Measurements from ENCODE around the gene DOCK7.
"Not testable (repeated sequence)": the region's sequence is repeated elsewhere in the genome, so short reads cannot be mapped to it uniquely, and the experiment has no call there.

DOCK7 gene

GRCh38 chr1:62528015-62528414 is 160.2 kb downstream of the DOCK7 start:
- DNase-seq (ENCODE audit: low read depth): no peak

GRCh38 chr1:62527346-62527745 is 160.8 kb downstream of the DOCK7 start:
- DNase-seq (ENCODE audit: low read depth): not testable (repeated sequence)

- DNase-seq (ENCODE audit: low read depth): no peak
Measured at GRCh38 chr1:62523860-62524259, 164.3 kb downstream of the DOCK7 start.

- no peak for DNase-seq (ENCODE audit: low read depth)
Measured at GRCh38 chr1:62516600-62516999, 171.6 kb downstream of the DOCK7 start.

GRCh38 chr1:62514746-62515423 is 173.3 kb downstream of the DOCK7 start:
- DNase-seq (ENCODE audit: low read depth): no peak

- no peak for DNase-seq (ENCODE audit: low read depth)
Measured at GRCh38 chr1:62513013-62513412, 175.2 kb downstream of the DOCK7 start.

GRCh38 chr1:62509028-62509427 is 179.2 kb downstream of the DOCK7 start:
- DNase-seq (ENCODE audit: low read depth): no peak

GRCh38 chr1:62508187-62508758 is 179.9 kb downstream of the DOCK7 start:
- peak; percentile 24 for DNase-seq (ENCODE audit: low read depth)

- DNase-seq (ENCODE audit: low read depth): no peak
Measured at GRCh38 chr1:62500210-62500609, 188.0 kb downstream of the DOCK7 start.

- no peak for DNase-seq (ENCODE audit: low read depth)
Measured at GRCh38 chr1:62494137-62494536, 194.0 kb downstream of the DOCK7 start.

GRCh38 chr1:62493656-62494055 is 194.5 kb downstream of the DOCK7 start:
- peak; percentile 22 for DNase-seq (ENCODE audit: low read depth)

- no peak for DNase-seq (ENCODE audit: low read depth)
Measured at GRCh38 chr1:62492521-62492920, 195.7 kb downstream of the DOCK7 start.

- DNase-seq (ENCODE audit: low read depth): no peak
Measured at GRCh38 chr1:62487956-62488355, 200.2 kb downstream of the DOCK7 start.

- DNase-seq (ENCODE audit: low read depth): no peak
Measured at GRCh38 chr1:62484824-62485468, 203.2 kb downstream of the DOCK7 start.

GRCh38 chr1:62481681-62482080 is 206.5 kb downstream of the DOCK7 start:
- DNase-seq (ENCODE audit: low read depth): no peak

- no peak for DNase-seq (ENCODE audit: low read depth)
Measured at GRCh38 chr1:62476525-62477219, 211.5 kb downstream of the DOCK7 start.

- no peak for DNase-seq (ENCODE audit: low read depth)
Measured at GRCh38 chr1:62467092-62467491, 221.1 kb downstream of the DOCK7 start.

- no peak for DNase-seq (ENCODE audit: low read depth)
Measured at GRCh38 chr1:62462370-62462769, 225.8 kb downstream of the DOCK7 start.

- no peak for DNase-seq (ENCODE audit: low read depth)
Measured at GRCh38 chr1:62457955-62458354, 230.2 kb downstream of the DOCK7 start.

- no peak for DNase-seq (ENCODE audit: low read depth)
Measured at GRCh38 chr1:62452951-62453350, 235.2 kb downstream of the DOCK7 start.

GRCh38 chr1:62450301-62450700 is 237.9 kb downstream of the DOCK7 start:
- no peak for DNase-seq (ENCODE audit: low read depth)

- no peak for DNase-seq (ENCODE audit: low read depth)
Measured at GRCh38 chr1:62448221-62448933, 239.8 kb downstream of the DOCK7 start.
